MM.1S (cell line): Measurements from ENCODE around the gene POLD3.

Source experiments
- CTCF ChIP-seq: fragments of 300-600 bp; sonication (generic); IDR thresholded peaks from 2 replicates; pipeline ENCODE4 v1.5.1; 2016; ENCODE audit warnings: antibody characterized with exemption, low read length, mixed read lengths
- EZH2 ChIP-seq: fragments of 300-600 bp; sonication (generic); optimal IDR thresholded peaks from 2 replicates; pipeline ENCODE3; 2017; ENCODE audit warnings: low read depth, mild to moderate bottlenecking, antibody characterized with exemption, low read length, mixed read lengths

GRCh38 chr11:74644081-74644480 is 51.7 kb downstream of the POLD3 start:
- no peak for TF ChIP-seq CTCF
- no peak for TF ChIP-seq EZH2
